GM19438 (cell line): ENCODE data around the gene PBX3.

Experiments
- ATAC-seq: cut with Tn5 transposase; IDR thresholded peaks from one replicate; pipeline ENCODE4 v1.9.1; 2021; ENCODE audit warnings: low read depth; ENCODE audit not compliant: unreplicated experiment

The PBX3 gene

GRCh38 chr9:125854553-125855275 is 107.5 kb downstream of the PBX3 start:
- no peak for ATAC-seq

GRCh38 chr9:125856331-125856730 is 109.2 kb downstream of the PBX3 start:
- no peak for ATAC-seq

DNA sequence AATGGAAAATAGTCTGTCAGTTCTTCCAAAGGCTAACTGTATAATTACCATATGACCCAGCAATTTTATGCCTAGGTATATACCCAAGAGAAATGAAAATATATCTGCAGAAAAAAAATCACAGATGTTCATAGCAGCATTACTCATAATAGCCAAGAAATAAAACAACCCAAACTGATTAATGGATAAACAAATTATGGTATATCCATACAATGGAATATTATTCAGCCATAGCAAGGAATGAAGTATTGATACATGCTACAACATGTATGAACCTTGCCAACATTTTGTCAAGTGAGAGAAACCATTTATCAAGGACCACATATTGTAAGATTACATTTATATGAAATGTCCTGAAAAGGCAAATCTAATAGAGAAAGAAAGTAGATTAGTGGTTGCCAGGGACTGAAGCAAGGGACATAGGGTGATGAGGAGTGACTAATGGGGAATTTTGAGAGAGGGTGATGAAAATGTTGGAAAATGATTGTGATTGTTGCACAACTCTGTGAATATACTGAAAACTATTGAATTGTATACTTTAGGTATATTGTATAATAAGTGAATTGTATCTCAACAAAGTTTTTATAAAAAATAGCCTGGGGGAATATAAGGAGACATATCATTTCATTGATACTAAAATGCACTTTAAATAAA is 114.4 kb downstream of the PBX3 start:
- ATAC-seq = no peak

GRCh38 chr9:125863923-125864322 is 116.8 kb downstream of the PBX3 start:
- ATAC-seq = no peak

GRCh38 chr9:125867751-125868415 is 120.7 kb downstream of the PBX3 start:
- ATAC-seq = no peak

DNA sequence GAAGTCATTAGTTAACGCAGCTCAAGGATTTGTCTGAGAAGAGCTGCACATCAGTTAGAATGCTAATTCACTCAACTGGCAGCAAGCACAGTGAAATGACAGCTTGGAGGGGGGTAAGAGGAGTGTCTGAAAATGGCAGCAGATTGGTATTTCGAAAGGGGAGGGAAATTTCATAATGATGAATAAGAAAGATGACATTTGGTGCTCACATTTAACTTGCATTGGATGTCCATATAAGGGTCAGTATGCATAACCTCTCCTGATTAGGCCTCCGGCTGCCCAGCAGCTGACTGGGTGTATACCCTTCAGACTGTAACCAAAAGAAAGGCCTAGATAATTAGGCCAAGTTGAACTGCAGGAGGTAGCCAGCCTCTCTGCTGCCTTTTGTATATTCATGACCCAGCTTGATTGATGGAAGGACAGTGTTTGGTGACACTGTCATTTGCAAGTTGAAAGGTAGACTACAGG is 131.0 kb downstream of the PBX3 start:
- no peak for ATAC-seq

GRCh38 chr9:125881042-125881441 is 133.9 kb downstream of the PBX3 start:
- ATAC-seq = no peak

- ATAC-seq = no peak
Measured at GRCh38 chr9:125883565-125884217, 136.5 kb downstream of the PBX3 start.

DNA sequence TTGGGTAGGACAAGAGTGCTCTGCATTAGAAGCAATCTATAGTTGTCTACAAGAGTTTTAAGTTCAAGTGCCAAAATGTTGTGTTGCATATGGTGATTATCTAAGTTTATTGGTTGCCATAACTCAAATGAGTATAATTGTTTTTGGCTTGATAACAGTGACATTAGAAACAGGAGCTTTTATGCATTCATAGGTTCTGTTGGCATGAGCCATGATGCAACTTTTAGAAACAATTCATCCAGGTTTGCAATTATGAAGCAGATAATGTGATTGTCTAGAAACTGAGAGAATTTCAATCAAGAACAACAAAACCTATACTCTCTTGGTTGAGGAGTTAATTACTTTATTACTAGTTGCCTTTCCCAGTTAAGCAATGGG is 137.0 kb downstream of the PBX3 start:
- ATAC-seq = no peak

DNA sequence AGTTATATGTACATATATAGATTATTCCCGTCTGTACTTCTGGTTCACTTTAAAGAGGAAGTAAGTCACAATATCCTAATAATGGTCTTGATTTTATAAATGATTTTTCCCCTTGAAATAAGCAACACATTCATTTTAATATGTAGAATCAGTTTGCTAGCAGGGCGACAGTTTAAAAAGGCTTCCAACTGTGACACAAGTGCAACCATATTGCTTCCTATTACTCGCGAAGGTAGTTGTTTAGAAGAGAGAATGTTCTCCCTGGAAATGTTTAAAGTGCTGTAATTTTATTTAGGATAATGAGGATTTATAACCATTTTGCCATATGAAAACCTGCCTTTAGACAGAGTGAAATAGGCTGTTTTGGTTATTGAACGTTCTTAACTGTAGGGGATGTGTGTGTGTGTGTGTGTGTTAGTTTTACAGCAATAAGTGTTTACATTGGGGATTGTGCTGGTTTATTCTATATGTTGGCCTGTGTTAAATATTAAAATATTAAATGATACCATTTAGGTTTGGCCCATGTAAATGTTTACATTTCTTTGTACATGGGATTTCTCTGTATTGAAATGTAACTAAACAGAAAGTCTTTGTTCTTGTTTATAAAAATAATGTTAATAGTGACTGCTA is 138.3 kb downstream of the PBX3 start:
- no peak for ATAC-seq

GRCh38 chr9:125886365-125886764 is 139.2 kb downstream of the PBX3 start:
- no peak for ATAC-seq

DNA sequence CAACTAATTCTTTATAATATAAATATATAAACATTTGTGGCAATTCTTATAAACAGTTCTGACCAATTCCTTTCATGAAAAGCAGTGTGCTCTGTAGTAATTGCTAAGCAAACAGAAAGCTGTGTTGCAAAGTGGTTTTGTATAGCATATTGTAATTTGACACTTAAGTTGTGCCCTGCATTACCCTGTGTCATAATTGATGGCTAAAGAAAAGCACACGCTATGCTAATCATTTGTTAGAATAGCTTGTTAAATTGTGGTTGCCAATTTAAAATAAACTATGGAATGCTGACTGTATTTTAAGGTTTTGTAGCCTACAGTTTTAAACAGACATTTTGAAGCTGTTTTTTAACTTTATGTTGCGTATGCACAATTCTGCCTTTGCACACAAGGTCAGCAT is 140.0 kb downstream of the PBX3 start:
- no peak for ATAC-seq

DNA sequence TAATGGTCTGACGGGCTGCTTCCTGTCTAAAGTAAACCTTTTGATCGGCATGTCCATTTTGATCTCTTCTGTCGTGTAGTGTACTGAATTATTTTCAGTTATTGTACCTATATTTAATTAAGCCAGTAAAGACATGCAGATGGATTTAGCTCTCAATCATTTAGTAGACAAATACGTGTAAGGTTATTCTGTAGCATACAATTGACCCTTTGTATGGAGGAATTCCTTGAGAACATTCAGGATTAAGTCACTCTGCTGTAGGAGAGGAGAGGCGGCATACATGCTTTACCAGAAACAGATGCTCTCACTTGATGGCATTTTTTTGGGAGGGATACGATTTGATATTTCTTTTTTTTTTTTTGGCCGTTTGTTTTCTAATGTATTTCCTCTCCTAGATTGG is 141.0 kb downstream of the PBX3 start:
- ATAC-seq = no peak

DNA sequence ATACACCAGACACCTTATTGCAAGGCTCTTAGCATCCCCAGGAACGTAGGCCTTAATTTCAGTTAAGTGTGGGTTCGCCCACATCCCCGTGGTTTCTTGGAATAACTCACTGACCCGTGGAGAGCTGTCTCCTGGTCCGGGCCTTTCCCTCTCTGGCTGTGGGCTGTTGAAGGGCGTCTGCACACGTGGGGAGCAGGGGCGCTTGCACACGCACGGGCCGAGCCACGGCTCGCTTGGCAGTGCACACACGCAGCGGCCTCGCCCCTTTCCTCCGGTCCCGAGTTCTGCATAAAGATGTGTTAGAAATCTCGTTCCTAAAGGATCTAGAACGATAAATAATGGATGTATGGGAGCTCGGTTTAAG is 141.9 kb downstream of the PBX3 start:
- ATAC-seq = no peak

DNA sequence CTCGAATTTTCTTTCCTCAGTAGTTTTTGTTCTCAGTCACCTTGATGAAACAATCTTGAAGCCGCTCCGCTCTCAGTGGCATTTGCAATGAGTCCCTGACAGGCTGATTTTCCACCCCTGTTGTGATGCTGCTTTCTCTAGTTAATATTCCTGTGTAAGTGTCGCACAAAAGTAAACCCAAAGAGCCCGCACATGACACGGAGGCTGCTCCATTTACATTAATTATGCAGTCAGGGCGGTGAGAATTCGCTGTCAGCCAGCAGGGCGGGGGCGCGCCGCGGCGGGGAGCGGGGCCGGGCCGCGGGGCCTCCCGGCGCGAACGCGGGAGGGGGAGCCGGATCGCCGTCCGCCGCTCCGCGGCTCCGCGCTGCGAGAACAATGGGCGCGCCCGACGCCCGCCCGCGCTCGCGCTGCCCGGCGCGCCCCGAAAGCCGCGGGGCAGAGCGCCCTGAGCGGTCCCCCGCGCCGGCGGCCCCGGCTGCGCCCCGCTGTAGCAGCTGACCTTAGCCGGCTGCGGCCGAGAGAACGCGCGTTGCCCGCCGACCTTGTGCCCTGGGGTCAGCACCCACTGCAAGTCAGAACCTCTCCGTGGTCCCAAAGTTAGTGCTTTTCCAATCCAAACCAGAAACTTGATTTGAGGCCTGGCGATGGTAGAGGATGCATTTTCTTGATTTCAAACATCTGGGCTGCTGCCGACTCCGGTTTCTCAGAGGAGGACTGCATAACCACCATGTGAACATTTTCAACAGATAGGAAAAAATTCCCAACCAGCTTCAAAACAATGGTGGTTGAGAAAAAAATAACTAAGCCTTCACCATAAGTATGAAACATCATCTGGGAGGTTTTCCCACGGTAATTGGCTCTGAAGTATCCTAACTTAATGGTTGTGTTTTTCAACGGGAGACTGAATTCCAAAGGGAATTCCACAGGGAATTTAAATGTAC is 142.6 kb downstream of the PBX3 start:
- ATAC-seq = no peak

GRCh38 chr9:125890826-125891225 is 143.7 kb downstream of the PBX3 start:
- ATAC-seq = no peak

DNA sequence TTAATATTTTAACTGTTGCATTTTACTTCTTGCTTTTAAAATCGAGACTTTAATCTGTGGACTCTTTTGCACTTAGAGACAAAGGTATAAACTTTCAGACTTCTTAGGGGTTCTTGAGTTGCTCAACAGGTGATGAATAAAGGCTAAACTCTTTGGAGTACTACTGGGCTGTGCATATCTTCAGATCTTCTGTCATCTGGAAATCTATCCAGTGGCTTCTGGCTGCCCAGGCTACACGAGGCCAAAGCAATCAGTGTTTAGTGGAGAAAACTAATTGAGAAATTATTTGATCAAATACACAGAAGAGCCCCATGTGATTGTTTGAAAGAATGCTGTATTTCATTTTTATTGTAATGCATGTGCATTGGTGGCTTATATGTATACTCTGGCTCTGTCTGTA is 146.1 kb downstream of the PBX3 start:
- ATAC-seq = no peak

GRCh38 chr9:125894566-125894965 is 147.4 kb downstream of the PBX3 start:
- no peak for ATAC-seq

- ATAC-seq = no peak
Measured at GRCh38 chr9:125896404-125896803, 149.2 kb downstream of the PBX3 start.

DNA sequence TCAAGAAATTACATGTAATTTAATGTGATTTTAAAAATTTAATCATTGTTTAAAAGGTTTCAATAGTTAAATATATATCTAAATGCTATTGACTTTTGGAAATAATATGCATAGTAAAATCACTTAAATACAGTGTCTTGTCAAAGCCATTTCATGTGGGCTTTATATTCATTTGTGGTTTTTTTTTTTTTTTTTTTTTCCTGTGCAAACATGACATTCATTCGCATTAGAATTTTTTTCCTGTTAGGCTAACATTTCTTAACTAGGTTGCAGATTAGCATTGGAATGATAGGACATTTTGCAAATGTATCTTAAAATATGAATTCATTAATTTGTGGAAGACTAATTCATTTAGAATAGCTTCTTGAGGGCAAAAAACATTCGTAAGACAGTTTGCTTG is 149.8 kb downstream of the PBX3 start:
- no peak for ATAC-seq
